Left ventricle myocardium inferior (tissue), 1 donor: ENCODE data around the gene SUGT1. TPM values are rescaled to one million over a fixed set of nuclear protein-coding genes. Genes with fewer than 3 reads are reported as not detected.

ENCODE experiments used
- DNase-seq: peaks from one replicate; pipeline ENCODE4 v3.0.0-alpha.2; 2020
- H3K27ac ChIP-seq: fragments of 200-600 bp; replicated peaks from 2 replicates; pipeline ENCODE4 v1.8.0; 2021
- H3K27me3 ChIP-seq: fragments of 200-600 bp; 2 replicates; pipeline ENCODE4 v1.8.0; 2021; ENCODE audit warnings: low read depth
- H3K36me3 ChIP-seq: fragments of 200-600 bp; 2 replicates; pipeline ENCODE4 v1.8.0; 2021
- H3K4me1 ChIP-seq: fragments of 200-600 bp; 2 replicates; pipeline ENCODE4 v1.8.0; 2021
- H3K4me3 ChIP-seq: fragments of 200-600 bp; 2 replicates; pipeline ENCODE4 v1.8.0; 2021; ENCODE audit warnings: mild to moderate bottlenecking, moderate library complexity
- H3K9me3 ChIP-seq: fragments of 200-600 bp; replicated peaks from 2 replicates; pipeline ENCODE4 v1.8.0; 2021
- CTCF ChIP-seq: fragments of 200-600 bp; IDR thresholded peaks from 2 replicates; pipeline ENCODE4 v1.8.0; 2021; ENCODE audit warnings: antibody characterized with exemption, mild to moderate bottlenecking, borderline replicate concordance
- intact Hi-C: fragments of 100-400 bp; cut with micrococcal nuclease; formaldehyde crosslinking; loops from one replicate; pipeline ENCODE4 v1.11.0; 2022
- total RNA-seq: library from RNA; stranded (reverse); fragmentation: NEBNext Ultra II Directional; extraction: Animal tissue kit (Norgen Biotek cat#: 25700); gene quantifications from one replicate; pipeline ENCODE4 v1.2.1, GENCODE V29; 2021
- donor health status: DM: no; HTN: yes; CAD: no; lungs with severe emphysema.

Gene SUGT1
- total RNA-seq, 1 donor from 2014 or later, result 57.8 TPM

- no peak for DNase-seq
- intact Hi-C loops, result no loop called here
Measured at GRCh38 chr13:52644108-52644507, 8.5 kb upstream of the SUGT1 start.

GRCh38 chr13:52646967-52647366 lies 5.7 kb upstream of the SUGT1 start:
- Histone ChIP-seq H3K4me3 (no peak overlapping the region), H3K9me3 (no peaks in the 10 kb centered on the region), H3K27me3 (no peaks in the 10 kb centered on the region), H3K4me1 (peaks cover 19% of the 10 kb centered on the region), H3K27ac (no peak overlapping the region), H3K36me3 (peaks cover 16% of the 10 kb centered on the region)
- no peak for TF ChIP-seq CTCF
- DNase-seq, result no peak
- intact Hi-C loops, result no loop called here

More at GRCh38 chr13:52644108-52644507, 8.5 kb upstream of the SUGT1 start:
- Histone ChIP-seq H3K27me3 (no peaks in the 10 kb centered on the region), H3K27ac (no peak overlapping the region), H3K4me3 (no peak overlapping the region), H3K4me1 (no peaks in the 10 kb centered on the region), H3K9me3 (no peaks in the 10 kb centered on the region), H3K36me3 (peaks cover 18% of the 10 kb centered on the region)
- TF ChIP-seq CTCF, result no peak

- intact Hi-C loops, result no loop called here
- H3K4me3 ChIP-seq, result peak overlapping the region; percentile 92
- H3K4me1 ChIP-seq, result peaks cover 50% of the 10 kb centered on the region
- TF ChIP-seq CTCF, result no peak
- no peaks in the 10 kb centered on the region for H3K9me3 ChIP-seq
- peaks cover 10% of the 10 kb centered on the region for H3K36me3 ChIP-seq
- no peaks in the 10 kb centered on the region for H3K27me3 ChIP-seq
- H3K27ac ChIP-seq, result no peak overlapping the region
- DNase-seq, result no peak
Measured at GRCh38 chr13:52650731-52651130, 1.9 kb upstream of the SUGT1 start.

- no peak for TF ChIP-seq CTCF
- Histone ChIP-seq H3K9me3 (no peaks in the 10 kb centered on the region), H3K4me1 (peaks cover 59% of the 10 kb centered on the region), H3K27ac (peak overlapping the region; percentile 99), H3K36me3 (peaks cover 10% of the 10 kb centered on the region), H3K27me3 (no peaks in the 10 kb centered on the region), H3K4me3 (peak overlapping the region; percentile 92)
- intact Hi-C loops, result no loop called here
- DNase-seq, result no peak
Measured at GRCh38 chr13:52651897-52652195, 790 bp upstream of the SUGT1 start.

GRCh38 chr13:52652980-52653303 lies 306 bp downstream of the SUGT1 start:
- peak; percentile 37 for TF ChIP-seq CTCF
- Histone ChIP-seq H3K36me3 (peaks cover 17% of the 10 kb centered on the region), H3K27ac (peak overlapping the region; percentile 99), H3K4me3 (peak overlapping the region; percentile 92), H3K9me3 (no peaks in the 10 kb centered on the region), H3K27me3 (no peaks in the 10 kb centered on the region), H3K4me1 (peaks cover 59% of the 10 kb centered on the region)
- DNase-seq, result no peak
- intact Hi-C loops, result no loop called here

GRCh38 chr13:52659340-52659739 lies 6.7 kb downstream of the SUGT1 start:
- TF ChIP-seq CTCF, result no peak
- intact Hi-C loops, result no loop called here
- no peaks in the 10 kb centered on the region for H3K27me3 ChIP-seq
- no peak overlapping the region for H3K27ac ChIP-seq
- H3K9me3 ChIP-seq, result no peaks in the 10 kb centered on the region
- no peak overlapping the region for H3K4me3 ChIP-seq
- no peak for DNase-seq
- peaks cover 68% of the 10 kb centered on the region for H3K36me3 ChIP-seq
- peaks cover 23% of the 10 kb centered on the region for H3K4me1 ChIP-seq
